HepG2 (cell line): ENCODE data around the gene SLX4. TPM values are rescaled to one million over a fixed set of nuclear protein-coding genes. Genes with fewer than 3 reads are reported as not detected.
A peak's percentile ranks its signal among the peaks of the same experiment; 100 is the strongest.

Experiments used
- ATAC-seq: fragments of 200-7000 bp; cut with Tn5 transposase; 3 replicates; pipeline ENCODE4 v1.9.1; 2020; ENCODE audit warnings: mild to moderate bottlenecking, moderate library complexity
- BruUV-seq: library from RNA; stranded (reverse); fragments of 400-500 nt; replicated peaks from 2 replicates; lab custom pipeline; 2021; lab: Mats Ljungman, UMichigan
- CTCF ChIA-PET: fragments of 300-600 bp; formaldehyde crosslinking; extraction: SDS; loops from one replicate; lab custom pipeline; 2021; ENCODE audit warnings: low total read pairs, inconsistent platforms, low intra/inter-chr PET ratio; lab: Yijun Ruan, JAX
- POLR2A ChIA-PET: fragments of 350-600 bp; sonication (Branson Sonifier 250); formaldehyde crosslinking; loops from one replicate; lab custom pipeline; 2020; ENCODE audit warnings: antibody characterized with exemption, inconsistent platforms; lab: Yijun Ruan, JAX
- DNase-seq: peaks from one replicate; pipeline ENCODE4 v3.0.0-alpha.2; 2015; ENCODE audit warnings: low spot score
- FAIRE-seq: peaks from 3 replicates; lab custom pipeline; 2011; peaks lifted over from hg19 to GRCh38; lab: Jason Lieb, UNC
- H2AFZ ChIP-seq: one replicate; pipeline ENCODE4 v1.6.1; 2011; ENCODE audit warnings: low read length, inconsistent platforms
- H3K27ac ChIP-seq: fragments of 300-600 bp; 3 replicates; pipeline ENCODE4 v1.8.0; 2011; ENCODE audit warnings: mixed run types, mild to moderate bottlenecking, mixed read lengths, low read length, inconsistent platforms; ENCODE audit not compliant: insufficient read depth; ENCODE audit errors: extremely low read length
- H3K27me3 ChIP-seq, 2 experiments: fragments of 200-600 bp in 1 of 2; 2 replicates in 1 of 2; 3 replicates in 1 of 2; pipeline versions ENCODE4 v1.6.0 to v1.8.0; 2011; ENCODE audit warnings: low read length in 2 of 2, mild to moderate bottlenecking in 2 of 2, moderate library complexity in 2 of 2, inconsistent platforms in 1 of 2; ENCODE audit not compliant: insufficient read depth in 2 of 2, control insufficient read depth in 1 of 2
- H3K36me3 ChIP-seq, 2 experiments: fragments of 200-600 bp in 1 of 2; replicated peaks in 1 of 2; 2 replicates in 1 of 2; 3 replicates in 1 of 2; pipeline versions ENCODE4 v1.5.1 to v1.8.0; 2011; ENCODE audit warnings: low read length in 2 of 2, inconsistent platforms in 1 of 2; ENCODE audit not compliant: insufficient read depth in 2 of 2, control insufficient read depth in 1 of 2
- H3K4me1 ChIP-seq: 2 replicates; pipeline ENCODE4 v1.5.1; 2012; ENCODE audit warnings: low read length, inconsistent platforms; ENCODE audit not compliant: insufficient read depth
- H3K4me2 ChIP-seq: 2 replicates; pipeline ENCODE4 v1.6.0; 2011; ENCODE audit warnings: low read depth, low read length, inconsistent platforms
- H3K4me3 ChIP-seq, 3 experiments: fragments of 200-600 bp in 1 of 3; sonication (generic), shearing (Covaris generic) in 1 of 3; replicated peaks in 1 of 3; 2 replicates each; pipeline ENCODE4 v1.5.1; 2011 to 2016; ENCODE audit warnings: low read length in 3 of 3, inconsistent platforms in 2 of 3, low read depth in 2 of 3, mild to moderate bottlenecking in 2 of 3, control low read depth in 1 of 3, mixed read lengths in 1 of 3; ENCODE audit not compliant: insufficient read depth in 1 of 3
- H3K79me2 ChIP-seq: one replicate; pipeline ENCODE4 v1.6.1; 2011; ENCODE audit warnings: low read length, inconsistent platforms; ENCODE audit not compliant: insufficient read depth
- H3K9ac ChIP-seq: 2 replicates; pipeline ENCODE4 v1.6.0; 2011; ENCODE audit warnings: mild to moderate bottlenecking, low read depth, low read length, inconsistent platforms; ENCODE audit not compliant: insufficient read depth
- H3K9me3 ChIP-seq: 2 replicates; pipeline ENCODE4 v1.5.1; 2012; ENCODE audit warnings: mild to moderate bottlenecking, low read length
- H4K20me1 ChIP-seq: 2 replicates; pipeline ENCODE4 v1.6.0; 2011; ENCODE audit warnings: inconsistent platforms, mild to moderate bottlenecking, low read length, moderate library complexity; ENCODE audit not compliant: insufficient read depth
- AKAP8 ChIP-seq: sonication (generic); formaldehyde crosslinking; IDR thresholded peaks from 2 replicates; pipeline ENCODE4 v1.5.1; 2020; ENCODE audit warnings: mild to moderate bottlenecking, missing genetic modification reagents
- DNMT3B ChIP-seq: conservative IDR thresholded peaks from 2 replicates; pipeline ENCODE4 v1.6.1; 2016; ENCODE audit warnings: missing biosample characterization, control low read depth
- ERF ChIP-seq: IDR thresholded peaks from 2 replicates; pipeline ENCODE4 v1.6.1; 2018; ENCODE audit warnings: missing biosample characterization, missing genetic modification reagents
- ISL2 ChIP-seq: sonication (generic); formaldehyde crosslinking; IDR thresholded peaks from 2 replicates; pipeline ENCODE4 v1.5.0; 2020; ENCODE audit warnings: missing genetic modification reagents
- KAT8 ChIP-seq: IDR thresholded peaks from 2 replicates; pipeline ENCODE4 v1.6.1; 2016; ENCODE audit warnings: missing genetic modification reagents, missing compliant biosample characterization
- KLF13 ChIP-seq: sonication (generic); formaldehyde crosslinking; IDR thresholded peaks from 2 replicates; pipeline ENCODE4 v1.4.0; 2020; ENCODE audit warnings: mild to moderate bottlenecking, missing genetic modification reagents
- MED1 ChIP-seq: sonication (generic); formaldehyde crosslinking; IDR thresholded peaks from 2 replicates; pipeline ENCODE4 v1.4.0; 2020; ENCODE audit warnings: missing genetic modification reagents
- POGZ ChIP-seq: sonication (generic); formaldehyde crosslinking; IDR thresholded peaks from 2 replicates; pipeline ENCODE4 v1.4.0; 2020; ENCODE audit warnings: mild to moderate bottlenecking, missing genetic modification reagents
- POLR2G ChIP-seq: fragments of 200-400 bp; formaldehyde crosslinking; IDR thresholded peaks from 2 replicates; pipeline ENCODE4 v1.6.1; 2018; ENCODE audit warnings: mild to moderate bottlenecking, low read depth, low read length, moderate library complexity
- SAP130 ChIP-seq: IDR thresholded peaks from 2 replicates; pipeline ENCODE4 v1.6.1; 2016; ENCODE audit warnings: low read depth
- SCMH1 ChIP-seq: sonication (generic); formaldehyde crosslinking; IDR thresholded peaks from 2 replicates; pipeline ENCODE4 v1.9.0; 2021; ENCODE audit warnings: missing genetic modification reagents, mild to moderate bottlenecking, borderline replicate concordance
- ZBTB7A ChIP-seq: sonication (generic); formaldehyde crosslinking; IDR thresholded peaks from 2 replicates; pipeline ENCODE4 v1.8.0; 2022; ENCODE audit warnings: mild to moderate bottlenecking, missing genetic modification reagents
- ZFY ChIP-seq: sonication (generic); formaldehyde crosslinking; IDR thresholded peaks from 2 replicates; pipeline ENCODE4 v1.4.0; 2020; ENCODE audit warnings: missing genetic modification reagents
- ZMYM3 ChIP-seq: sonication (generic); formaldehyde crosslinking; IDR thresholded peaks from 2 replicates; pipeline ENCODE4 v1.5.1; 2020; ENCODE audit warnings: mild to moderate bottlenecking, missing genetic modification reagents
- ZNF281 ChIP-seq: sonication (generic); formaldehyde crosslinking; IDR thresholded peaks from 2 replicates; pipeline ENCODE4 v1.4.0; 2020; ENCODE audit warnings: missing genetic modification reagents, borderline replicate concordance
- ZNF331 ChIP-seq: sonication (generic); formaldehyde crosslinking; IDR thresholded peaks from 2 replicates; pipeline ENCODE4 v1.4.0; 2020; ENCODE audit warnings: missing genetic modification reagents
- ZNF691 ChIP-seq: sonication (generic); formaldehyde crosslinking; IDR thresholded peaks from 2 replicates; pipeline ENCODE4 v1.4.0; 2020; ENCODE audit warnings: missing genetic modification reagents, low read depth, mild to moderate bottlenecking, borderline replicate concordance
- ZNF710 ChIP-seq: sonication (generic); formaldehyde crosslinking; IDR thresholded peaks from 2 replicates; pipeline ENCODE4 v1.5.0; 2020; ENCODE audit warnings: mild to moderate bottlenecking, missing genetic modification reagents, borderline replicate concordance
- ZNF768 ChIP-seq: sonication (generic); formaldehyde crosslinking; IDR thresholded peaks from 2 replicates; pipeline ENCODE4 v1.4.0; 2020; ENCODE audit warnings: missing genetic modification reagents
- ZSCAN21 ChIP-seq: sonication (generic); formaldehyde crosslinking; IDR thresholded peaks from 2 replicates; pipeline ENCODE4 v1.8.0; 2022; ENCODE audit warnings: mild to moderate bottlenecking, missing genetic modification reagents, moderate library complexity, borderline replicate concordance
- WGBS: methylation state at CpG from one replicate; pipeline ENCODE4 v1.1.6; 2017; ENCODE audit warnings: low lambda C conversion rate; 5-methylcytosine and 5-hydroxymethylcytosine counted together
- in situ Hi-C: cut with HindIII; loops from 2 replicates; pipeline ENCODE4 v1.10.0; 2017; ENCODE audit warnings: low pct_unique_long_range_greater_than_20kb; ENCODE audit not compliant: extremely low pct_ligation_motif_present
- intact Hi-C: fragments of 100-400 bp; cut with micrococcal nuclease; formaldehyde crosslinking; loops from one replicate; pipeline ENCODE4 v1.10.0; 2022; ENCODE audit not compliant: unreplicated experiment
- polyA plus RNA-seq, 8 experiments: library from polyadenylated mRNA; depleted of rRNA in 3 of 8; stranded (reverse) in 7 of 8; unstranded in 1 of 8; fragments of >200 nt; fragmentation: Illumina TruSeq in 4 of 8; extraction: Trizol in 4 of 8; gene quantifications; 2 replicates each; pipeline versions ENCODE4 v1.2.1 to v1.2.3, GENCODE V29; 2011 to 2016; ENCODE audit warnings: low read depth in 4 of 8, missing spikeins in 1 of 8, mixed read lengths in 1 of 8; ENCODE audit not compliant: insufficient read depth in 1 of 8
- total RNA-seq, 5 experiments: library from RNA; depleted of rRNA; stranded (reverse); fragments of >200 nt; fragmentation: Illumina TruSeq; extraction: Trizol; gene quantifications; 2 replicates each; pipeline ENCODE4 v1.2.3, GENCODE V29; 2016; ENCODE audit warnings: low read depth in 1 of 5

SLX4 gene
- total and polyA plus RNA-seq, 2 of the 13 experiments (the other 11 are each of a cell fraction or from before 2014, with no cell fraction given): 1.1 to 3.6 TPM

DNA sequence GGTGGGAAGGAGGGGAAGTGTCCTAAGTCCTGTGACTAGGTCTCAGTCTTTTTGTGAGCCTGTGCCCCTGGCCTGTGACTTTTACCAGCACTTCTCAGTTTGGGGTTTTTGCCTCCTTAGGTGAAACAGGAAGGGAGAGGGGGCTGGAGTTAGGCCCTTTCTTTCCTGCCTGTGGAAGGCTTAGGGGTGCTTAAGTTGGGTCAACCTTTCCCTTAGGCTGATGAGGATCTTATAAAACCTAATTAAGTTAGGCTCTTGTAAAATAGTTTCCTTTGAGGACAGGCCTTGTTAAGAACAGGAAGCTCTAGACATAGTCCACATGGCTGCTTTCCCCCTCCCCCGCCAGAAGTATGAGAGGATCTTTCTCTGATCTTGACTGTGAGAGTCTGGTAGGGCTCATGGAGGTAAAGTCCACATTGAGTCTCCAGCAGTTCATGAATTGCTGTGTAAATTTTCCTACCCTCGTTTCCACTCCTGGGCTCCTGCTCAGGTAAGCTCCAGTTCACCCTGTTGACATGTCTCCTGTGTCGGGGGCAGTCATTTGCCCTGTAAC lies 26.0 kb upstream of the SLX4 start:
- WGBS: 21% methylated on average over 3 of the region's 3 CpGs
- Histone ChIP-seq H4K20me1 (no peaks in the 10 kb centered on the region), H3K4me1 (peaks cover 47% of the 10 kb centered on the region), H3K79me2 (peaks cover 6% of the 10 kb centered on the region), H3K9ac (peak overlapping the region; percentile 59), H3K27ac (peak overlapping the region; percentile 70), H3K4me3 (no peak overlapping the region), H3K9me3 (no peaks in the 10 kb centered on the region), H3K27me3 (no peaks in the 10 kb centered on the region), H3K36me3 (peaks cover 0 to 2% of the 10 kb centered on the region in 2 experiments; a peak in 1 of 5 replicates), H3K4me2 (peak overlapping the region; percentile 74), H2AFZ (peak overlapping the region; percentile 22)
- POLR2A ChIA-PET: interaction anchor here (1.1 to 1.4 kb wide), 4 partner anchors 9 to 237 kb away, joined by 3 to 9 read pairs (median 4); partner anchors contain the start of genes DNASE1, ZNF174 and ZSCAN32
- in situ Hi-C loops: no loop called here
- BruUV-seq: no TSS peak
- peak; percentile 60 for DNase-seq
- ATAC-seq: peak; percentile 51
- intact Hi-C loops: no loop called here
- peak; percentile 79 for FAIRE-seq
- CTCF ChIA-PET: no interaction called here
- TF ChIP-seq ZBTB7A (CRISPR knock-in tag): no peak
- TF ChIP-seq ZFY (CRISPR knock-in tag): 0 out of 2 replicates have a peak, but pooled peaks have one; percentile 21
- TF ChIP-seq ZNF710: 0 out of 2 replicates have a peak, but pooled peaks have one; percentile 22
- TF ChIP-seq ZNF331 (CRISPR knock-in tag): 0 out of 2 replicates have a peak, but pooled peaks have one; percentile 45
- 0 out of 2 replicates have a peak, but pooled peaks have one; percentile 60 for TF ChIP-seq DNMT3B (CRISPR knock-in tag)
- 0 out of 2 replicates have a peak, but pooled peaks have one; percentile 20 for TF ChIP-seq POGZ
- no peak for TF ChIP-seq ISL2 (CRISPR knock-in tag)
- TF ChIP-seq POLR2G: 0 out of 2 replicates have a peak, but pooled peaks have one; percentile 30
- TF ChIP-seq MED1 (CRISPR knock-in tag): peak; percentile 20; the same call in 1 of the 2 replicates
- no peak for TF ChIP-seq SCMH1 (CRISPR knock-in tag)
- peak; percentile 58 for TF ChIP-seq SAP130
- TF ChIP-seq ZMYM3: peak; percentile 79
- 0 out of 2 replicates have a peak, but pooled peaks have one; percentile 22 for TF ChIP-seq ZSCAN21 (CRISPR knock-in tag)
- TF ChIP-seq AKAP8 (CRISPR knock-in tag): no peak
- TF ChIP-seq ERF (CRISPR knock-in tag): 0 out of 2 replicates have a peak, but pooled peaks have one; percentile 31
- 0 out of 2 replicates have a peak, but pooled peaks have one; percentile 25 for TF ChIP-seq KAT8 (CRISPR knock-in tag)
- TF ChIP-seq ZNF768 (CRISPR knock-in tag): peak; percentile 89; the same call in 1 of the 2 replicates
- peak; percentile 88 for TF ChIP-seq ZNF281 (CRISPR knock-in tag)
- no peak for TF ChIP-seq ZNF691 (CRISPR knock-in tag)
- TF ChIP-seq KLF13 (CRISPR knock-in tag): no peak
